Left renal pelvis (tissue), 4 donors: ENCODE data around the gene LRRC71. TPM values are rescaled to one million over a fixed set of nuclear protein-coding genes. Genes with fewer than 3 reads are reported as not detected.
"Not testable (repeated sequence)": the region's sequence is repeated elsewhere in the genome, so short reads cannot be mapped to it uniquely, and the experiment has no call there.

Experiments
- DNase-seq, 4 donors: peaks; one replicate each; pipeline ENCODE4 v3.0.0-alpha.2; 2013; ENCODE audit warnings: low read depth in 4 of 4, low spot score in 3 of 4
- polyA plus RNA-seq, 4 donors: library from polyadenylated mRNA; unstranded; fragments of 120-200 nt; gene quantifications; one replicate each; pipeline ENCODE4 v1.2.1, GENCODE V29; 2013; ENCODE audit not compliant: insufficient read length in 4 of 4

LRRC71 gene
- polyA plus RNA-seq, 4 donors: 0.32 to 1.4 (median 0.71) TPM

DNA sequence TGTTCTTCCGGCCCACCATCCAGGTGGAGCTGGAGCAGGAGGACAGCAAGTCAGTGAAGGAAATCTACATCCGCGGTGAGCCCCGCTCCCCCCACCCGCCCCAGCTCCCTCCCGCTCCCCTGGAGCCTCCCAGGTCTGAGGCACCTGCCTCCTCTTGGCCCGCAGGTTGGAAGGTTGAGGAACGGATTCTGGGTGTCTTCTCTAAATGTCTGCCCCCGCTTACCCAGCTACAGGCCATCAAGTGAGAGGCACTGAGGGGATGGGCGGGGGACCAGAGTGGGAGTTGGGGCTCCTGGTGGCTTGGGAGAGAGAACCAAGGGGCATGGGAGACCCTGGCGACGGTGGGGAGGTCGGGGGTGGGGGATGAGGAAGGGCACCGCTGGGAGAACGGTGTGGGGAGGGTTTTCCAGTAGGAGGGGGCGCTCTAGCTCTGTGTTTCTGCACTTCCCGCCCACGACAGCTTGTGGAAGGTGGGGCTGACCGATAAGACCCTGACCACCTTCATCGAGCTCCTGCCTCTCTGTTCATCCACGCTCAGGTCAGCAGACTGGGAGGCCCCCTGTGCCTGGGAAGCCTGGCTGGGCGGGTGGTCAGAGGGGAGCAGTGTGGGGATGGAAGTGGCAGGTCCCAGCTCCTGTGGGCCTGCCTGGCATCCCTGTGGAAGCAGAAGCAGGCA, 4.2 kb downstream of the LRRC71 start:
- no peak for DNase-seq

DNA sequence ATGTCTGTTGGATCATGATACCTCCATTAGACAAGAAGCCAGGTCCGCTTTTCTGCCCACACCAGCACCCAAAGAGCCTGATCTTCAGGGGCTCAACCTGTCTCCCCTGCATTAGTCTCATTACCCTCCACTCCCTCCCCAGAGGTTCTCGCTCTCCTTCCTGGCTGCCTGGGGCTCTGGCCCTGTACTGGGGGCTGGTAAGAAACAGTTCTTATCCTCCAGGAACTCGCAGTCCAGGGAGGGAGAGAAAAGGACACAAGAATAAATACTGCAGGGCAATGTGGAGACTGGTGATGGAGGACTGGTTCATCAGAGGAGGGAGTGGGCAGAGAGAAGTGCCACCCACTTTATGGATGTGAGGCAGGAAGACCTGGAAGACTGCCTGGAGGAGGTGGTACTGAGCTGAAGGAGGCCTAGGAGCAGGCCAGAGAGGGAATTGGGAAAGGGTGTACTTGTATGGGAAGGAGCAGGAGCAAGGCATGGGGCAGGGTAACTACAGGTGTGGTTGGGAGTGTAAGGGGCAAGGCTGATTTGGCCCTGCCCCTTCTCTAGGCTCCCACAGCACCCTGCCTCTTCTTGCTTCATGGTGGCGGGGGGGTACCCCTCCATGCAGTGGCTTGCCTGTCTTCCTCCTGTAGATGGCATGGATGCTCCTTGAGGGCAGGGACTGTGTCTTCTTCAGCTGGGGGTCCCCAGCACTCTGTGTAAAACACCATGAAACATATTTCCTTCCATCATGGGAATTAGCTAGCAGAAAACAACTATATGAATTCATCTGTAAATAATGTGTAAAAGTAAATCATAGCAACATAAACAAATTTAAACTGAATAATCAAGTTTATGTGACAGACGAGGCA, 5.0 kb downstream of the LRRC71 start:
- DNase-seq: no peak

DNA sequence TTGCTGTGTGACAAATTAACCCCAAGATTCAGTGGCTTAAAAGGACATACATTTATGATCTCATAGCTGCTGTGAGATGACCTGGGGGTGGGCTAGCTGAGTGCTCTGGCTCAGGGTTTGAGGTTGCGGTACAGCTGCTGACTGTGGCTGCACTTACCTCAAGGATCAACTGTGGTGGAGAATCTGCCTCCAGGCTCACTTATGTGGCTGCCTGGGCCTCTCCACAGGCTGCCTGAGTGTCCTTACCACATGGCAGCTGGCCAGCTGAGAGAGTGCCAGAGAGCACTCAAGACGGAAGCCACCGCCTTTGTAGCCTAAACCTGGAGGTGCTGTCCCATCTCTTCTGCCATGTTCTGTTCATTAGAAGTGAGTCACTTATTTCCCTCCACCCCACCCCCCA, 5.7 kb downstream of the LRRC71 start:
- DNase-seq: no peak

DNA sequence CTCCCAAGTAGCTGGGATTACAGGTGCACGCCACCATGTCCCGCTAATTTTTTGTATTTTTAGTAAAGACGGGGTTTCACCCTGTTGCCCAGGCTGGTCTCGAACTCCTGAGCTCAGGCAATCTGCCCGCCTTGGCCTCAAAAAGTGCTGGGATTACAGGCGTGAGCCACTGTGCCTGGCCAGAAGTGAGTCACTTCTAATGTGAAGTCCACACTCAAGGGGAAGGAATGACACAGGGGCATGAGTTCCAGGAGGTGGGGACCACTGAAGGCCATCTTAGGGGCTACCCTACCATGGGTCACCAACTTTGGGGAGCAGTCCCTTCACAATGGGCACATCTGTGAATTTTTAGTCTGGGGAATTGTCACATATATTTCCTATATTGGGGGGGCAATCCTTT, 6.3 kb downstream of the LRRC71 start:
- DNase-seq: not testable (repeated sequence)

DNA sequence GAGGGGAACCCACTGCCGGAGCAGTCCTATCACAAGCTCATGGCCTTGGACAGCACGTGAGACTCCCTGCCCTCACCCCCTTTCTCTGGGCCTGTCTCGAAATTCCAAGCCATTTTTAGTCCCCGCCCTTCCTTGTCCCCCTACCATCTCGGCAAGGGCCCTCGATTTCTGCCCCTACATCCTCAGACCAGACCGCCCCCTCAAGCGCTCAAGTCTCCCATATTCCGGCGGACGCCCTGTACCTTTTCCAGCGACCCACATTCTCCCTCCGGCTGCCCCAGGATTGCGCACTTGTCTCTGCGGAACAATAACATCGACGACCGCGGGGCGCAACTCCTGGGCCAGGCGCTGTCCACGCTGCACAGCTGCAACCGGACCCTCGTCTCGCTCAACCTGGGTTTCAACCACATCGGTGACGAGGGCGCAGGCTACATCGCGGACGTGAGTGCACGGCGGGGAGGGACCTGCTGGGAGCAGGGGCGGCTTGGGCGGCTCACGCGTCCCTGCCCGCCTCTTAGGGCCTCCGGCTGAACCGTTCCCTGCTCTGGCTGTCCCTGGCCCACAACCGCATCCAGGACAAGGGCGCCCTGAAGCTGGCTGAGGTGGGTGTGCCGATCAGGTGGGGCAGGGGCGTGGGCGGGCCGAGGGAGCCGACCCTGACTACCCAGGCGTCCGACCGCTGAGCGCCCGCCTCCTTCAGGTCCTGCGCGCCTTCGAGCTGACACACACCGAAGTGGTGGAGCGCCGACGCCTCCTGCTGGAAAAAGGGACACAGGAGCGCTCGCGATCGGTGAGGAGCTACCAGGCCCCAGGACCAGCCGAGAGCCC, 7.0 kb downstream of the LRRC71 start:
- DNase-seq: peak; percentile 44 to 49 (median 45)

DNA sequence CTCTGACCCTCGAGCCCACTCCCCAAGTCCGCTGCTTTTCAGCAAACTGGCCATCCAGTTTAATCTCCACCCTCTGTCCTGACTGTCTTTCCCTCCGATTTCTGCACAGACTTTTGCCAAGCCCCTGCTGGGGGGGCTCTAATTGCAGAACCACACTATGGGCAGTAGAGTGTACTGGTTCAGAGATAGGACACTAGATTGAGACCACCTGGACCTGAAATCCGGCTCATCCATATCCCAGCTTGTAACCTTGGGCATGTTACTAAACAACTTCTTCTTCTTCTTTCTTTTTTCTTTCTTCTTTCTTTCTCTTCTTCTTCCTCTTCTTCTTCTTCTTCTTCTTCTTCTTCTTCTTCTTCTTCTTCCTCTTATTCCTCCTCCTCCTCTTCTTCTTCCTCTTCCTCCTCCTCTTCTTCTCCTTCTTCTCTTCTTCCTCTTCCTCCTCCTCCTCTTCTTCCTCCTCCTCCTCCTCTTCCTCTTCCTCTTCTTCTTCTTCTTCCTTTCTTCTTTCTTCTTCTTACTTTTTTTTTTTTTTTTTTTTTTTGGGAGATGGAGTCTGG, 7.7 kb downstream of the LRRC71 start:
- no peak for DNase-seq

DNA sequence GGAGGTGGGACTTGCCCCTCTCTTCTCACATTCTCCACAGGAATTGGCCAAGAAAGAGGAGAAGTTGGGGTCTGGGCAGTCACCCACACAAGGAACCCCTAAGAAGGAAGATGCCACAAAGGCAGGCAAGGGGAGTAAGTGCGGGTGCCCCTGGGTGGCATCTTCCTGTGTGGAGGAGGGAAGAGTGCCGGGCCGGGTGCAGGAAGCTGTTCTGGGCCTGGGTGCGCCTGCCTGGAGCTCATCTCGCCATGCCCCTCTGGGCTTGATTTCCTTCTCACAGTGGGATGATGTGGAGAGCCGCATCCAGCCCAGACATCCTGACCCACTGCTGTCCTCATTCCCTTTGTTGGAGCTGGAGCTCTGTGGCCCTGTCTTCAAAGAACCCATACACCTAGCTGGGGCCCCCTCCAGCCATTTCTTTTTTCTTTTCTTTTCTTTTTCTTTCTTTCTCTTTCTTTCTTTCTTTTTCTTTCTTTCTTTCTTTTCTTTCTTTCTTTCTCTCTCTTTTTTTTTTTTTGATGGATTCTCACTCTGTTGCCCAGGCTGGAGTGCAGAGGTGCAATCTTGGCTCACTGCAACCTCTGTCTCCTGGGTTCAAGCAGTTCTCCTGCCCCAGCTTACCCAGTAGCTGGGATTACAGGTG, 9.3 kb downstream of the LRRC71 start:
- DNase-seq: no peak

DNA sequence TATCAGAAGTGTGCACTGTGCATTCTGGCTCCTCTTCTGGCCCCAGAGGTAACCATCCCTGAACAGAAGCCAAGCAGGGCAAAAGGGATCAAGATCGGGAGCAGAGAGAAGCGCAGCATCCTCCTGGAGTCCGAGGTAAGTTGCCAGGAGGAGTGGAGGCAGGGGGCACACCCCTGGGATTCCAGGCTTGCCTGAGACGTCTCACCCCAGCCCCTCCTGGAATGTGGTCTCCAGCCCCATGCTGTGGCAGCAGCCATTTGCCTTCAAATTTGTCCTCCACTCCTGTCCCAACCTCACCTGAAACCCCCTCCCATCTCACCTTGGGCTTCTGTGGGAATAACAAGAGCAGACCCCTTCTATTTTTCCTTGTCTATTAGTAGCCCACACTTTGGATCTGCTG, 10.1 kb downstream of the LRRC71 start:
- DNase-seq: no peak

DNA sequence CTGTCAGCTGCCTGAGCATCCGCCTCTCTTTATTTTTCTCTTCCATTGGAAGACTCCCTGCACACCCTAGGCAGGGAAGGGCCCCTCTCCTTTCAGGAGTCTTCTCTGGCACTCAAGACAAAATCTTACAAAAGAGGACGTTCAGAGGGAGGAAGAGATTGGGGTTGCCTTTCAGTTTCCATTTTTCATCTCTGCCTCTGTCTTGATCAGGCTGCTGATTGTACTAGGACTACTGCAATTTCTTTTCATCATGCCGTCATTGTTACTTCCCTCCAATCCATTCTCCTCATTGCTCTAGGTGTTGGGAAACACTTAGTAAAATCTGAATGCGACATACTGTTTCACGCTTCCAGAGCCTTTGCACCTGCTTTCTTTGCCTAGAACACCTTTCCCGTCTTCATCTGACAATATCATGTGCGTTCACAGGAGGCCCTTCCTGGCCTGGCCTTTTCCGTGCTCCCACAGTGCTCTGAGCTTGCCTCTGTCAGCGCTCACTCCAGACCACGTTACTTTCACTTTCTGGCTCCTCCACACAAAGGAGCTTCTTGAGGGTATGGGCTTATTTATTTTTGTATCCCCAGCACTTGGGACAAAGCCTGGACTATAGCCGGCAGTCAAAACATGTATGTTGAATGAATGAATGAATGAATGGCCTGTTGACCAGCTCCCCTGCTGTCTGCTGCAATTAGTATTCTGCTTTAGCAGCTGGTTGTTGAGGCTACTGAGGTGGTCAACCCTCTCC, 10.9 kb downstream of the LRRC71 start:
- DNase-seq: no peak

DNA sequence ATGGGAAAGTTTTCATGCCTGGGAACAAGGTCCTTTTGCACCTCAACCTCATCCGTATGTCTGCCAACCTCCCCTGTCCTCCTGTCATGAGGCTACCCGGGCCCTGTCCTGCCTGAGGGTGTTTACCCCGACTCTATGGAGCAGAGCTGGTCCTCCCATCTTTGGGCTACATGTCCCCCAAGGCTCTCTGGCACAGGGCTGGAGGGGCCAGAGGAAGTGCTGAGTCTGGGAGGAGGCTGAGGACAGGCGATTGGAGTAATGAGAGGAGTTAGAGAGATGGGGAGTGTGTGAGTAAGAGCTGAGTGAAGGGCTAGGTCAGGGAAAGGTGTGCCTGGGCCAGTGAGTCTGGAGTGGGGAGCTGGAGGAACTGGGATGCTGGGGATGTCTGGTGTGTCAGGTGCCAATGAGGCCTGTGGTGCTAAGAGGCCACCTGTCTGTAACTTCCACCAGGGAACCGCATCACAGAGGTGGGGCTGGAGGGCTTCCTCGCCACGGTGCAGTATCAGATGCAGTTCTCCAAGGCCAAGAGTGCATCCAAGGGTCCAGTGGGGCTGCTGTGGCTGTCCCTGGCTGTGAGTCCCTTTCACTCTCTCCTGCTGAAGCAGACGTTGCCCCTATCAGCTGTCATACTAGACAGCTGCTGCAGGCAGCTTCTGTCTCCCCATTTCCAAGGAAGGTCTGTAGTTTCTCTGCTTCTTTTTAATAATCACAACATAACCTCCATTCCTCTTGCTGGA, 11.7 kb downstream of the LRRC71 start:
- no peak for DNase-seq

DNA sequence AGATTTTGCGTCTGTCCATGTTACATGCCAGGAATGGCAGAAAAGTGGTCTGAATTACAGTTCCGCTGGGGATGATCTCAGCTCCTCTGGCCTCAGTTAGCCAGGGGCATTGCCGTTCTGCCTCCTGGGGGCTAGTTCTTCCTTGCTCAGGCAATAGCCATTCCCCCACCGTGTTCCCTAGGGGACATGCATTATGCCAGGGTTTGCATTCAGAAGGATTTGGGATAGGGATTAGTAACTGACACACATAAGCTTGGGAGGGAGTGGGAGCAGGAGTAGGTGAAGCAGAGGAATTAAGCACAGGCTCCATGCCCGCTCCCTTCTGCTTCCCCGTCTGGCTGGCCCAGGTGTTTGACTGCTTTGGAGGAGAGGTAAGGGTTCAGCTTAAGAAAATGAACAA, 12.7 kb downstream of the LRRC71 start:
- no peak for DNase-seq

DNA sequence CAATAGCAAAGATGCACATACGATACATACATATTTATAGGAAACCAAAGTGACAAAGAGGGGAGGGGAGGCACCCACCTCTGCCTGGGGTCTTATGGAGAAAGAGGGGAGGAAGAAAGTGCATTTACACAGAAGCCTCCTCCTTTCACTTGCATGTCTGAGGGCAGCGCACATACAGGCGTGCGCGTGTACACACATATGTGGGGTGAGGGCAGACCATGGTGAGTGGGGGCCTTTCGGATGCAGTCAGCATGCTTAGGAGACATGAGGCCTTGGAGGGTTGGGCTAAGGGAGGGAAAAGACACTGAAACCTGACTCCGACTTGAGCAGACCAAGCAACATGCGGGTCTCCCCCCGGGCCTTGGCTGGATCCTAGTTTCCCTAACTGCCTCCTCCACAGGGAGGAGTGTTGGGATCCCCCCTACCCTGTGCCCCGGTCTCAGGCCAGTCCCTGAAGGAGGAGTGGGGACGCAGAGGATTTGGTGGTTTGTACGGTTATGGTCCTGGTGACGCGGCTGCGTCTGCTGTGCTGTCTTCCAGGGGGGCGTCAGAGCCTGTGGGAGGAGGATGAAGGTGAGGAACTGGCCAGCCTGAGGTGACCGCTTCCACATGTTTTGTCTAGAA, 15.2 kb downstream of the LRRC71 start:
- no peak for DNase-seq

DNA sequence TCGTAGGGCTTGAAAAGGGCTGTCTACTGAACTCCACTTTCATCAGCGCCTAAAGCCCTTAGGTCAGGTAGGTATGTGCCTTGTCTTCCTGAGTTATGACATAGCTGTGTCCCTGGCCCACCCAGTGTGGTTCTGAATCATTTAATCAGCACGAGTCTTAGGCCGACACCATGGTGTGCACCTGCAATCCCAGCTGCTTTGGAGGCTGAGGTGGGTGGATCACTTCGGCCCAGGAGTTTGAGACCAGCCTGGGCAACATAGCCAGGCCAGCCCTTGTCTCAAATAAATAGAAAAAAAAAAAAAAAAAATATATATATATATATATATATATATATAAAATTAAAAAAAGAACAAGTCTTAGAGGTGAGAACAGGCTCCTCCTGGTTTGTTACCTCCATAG, 15.8 kb downstream of the LRRC71 start:
- no peak for DNase-seq

DNA sequence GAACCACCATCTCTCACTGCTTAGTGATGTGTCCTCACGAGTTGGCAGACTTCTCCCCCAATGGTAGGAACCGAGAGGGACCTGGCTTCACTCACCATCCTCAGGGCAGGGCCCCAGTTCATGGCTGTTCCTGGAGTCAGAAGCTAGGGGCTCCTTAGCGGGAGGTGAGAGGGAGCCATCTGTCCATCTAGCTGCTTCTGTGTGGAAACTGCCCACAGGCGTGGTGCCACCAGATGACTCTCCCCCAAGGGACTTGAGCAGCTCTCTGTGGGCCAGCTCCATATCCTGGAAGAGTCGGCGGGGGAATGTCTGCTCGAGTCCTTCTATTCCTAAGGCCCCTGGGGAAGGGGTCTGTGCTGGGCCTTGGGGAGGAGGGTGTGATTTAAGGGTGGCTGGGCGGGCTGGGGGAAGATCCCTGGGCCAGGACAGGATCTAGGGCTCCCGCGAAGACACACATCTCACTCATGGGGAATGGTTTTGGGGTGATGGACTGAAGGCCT, 16.3 kb downstream of the LRRC71 start:
- DNase-seq: no peak

DNA sequence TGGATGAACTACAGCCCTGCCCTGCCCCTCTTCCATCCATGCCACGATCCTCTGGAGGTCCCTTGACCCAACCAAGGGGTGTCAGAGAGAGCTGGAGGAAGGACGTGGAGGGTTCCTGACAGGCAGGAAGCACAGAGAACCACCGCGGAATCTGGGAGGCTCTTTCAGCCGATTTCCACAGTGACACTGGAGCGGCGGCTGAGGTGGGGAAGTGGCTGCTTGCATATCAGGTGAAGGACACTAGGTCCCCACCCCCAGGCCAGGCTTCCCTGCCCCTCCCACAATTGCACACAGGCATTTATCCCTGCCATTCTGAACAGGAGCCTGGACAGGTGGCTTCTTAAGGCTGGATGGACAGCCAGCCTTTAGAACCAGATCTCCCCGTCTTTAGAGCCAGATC, 17.5 kb downstream of the LRRC71 start:
- no peak for DNase-seq

DNA sequence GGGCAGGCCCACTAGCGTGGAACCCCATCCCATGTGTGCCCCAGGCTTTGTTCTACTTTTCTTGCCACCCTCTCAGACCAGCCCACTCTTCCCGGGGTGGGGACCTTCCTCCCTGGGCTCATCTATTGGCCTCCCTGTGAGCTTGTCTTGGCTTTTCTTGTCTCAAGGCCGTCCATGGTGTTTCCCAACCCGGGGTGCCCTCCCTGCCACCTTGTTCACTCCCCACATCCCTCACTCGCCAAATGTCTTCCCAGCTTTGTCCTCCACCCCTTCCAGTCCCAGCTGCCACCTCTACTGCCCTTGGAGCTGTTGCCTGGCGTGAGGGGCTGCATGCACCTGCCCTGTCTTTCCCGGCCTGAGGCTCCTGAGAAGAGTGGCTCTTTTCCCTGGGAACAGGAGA, 18.4 kb downstream of the LRRC71 start:
- no peak for DNase-seq

DNA sequence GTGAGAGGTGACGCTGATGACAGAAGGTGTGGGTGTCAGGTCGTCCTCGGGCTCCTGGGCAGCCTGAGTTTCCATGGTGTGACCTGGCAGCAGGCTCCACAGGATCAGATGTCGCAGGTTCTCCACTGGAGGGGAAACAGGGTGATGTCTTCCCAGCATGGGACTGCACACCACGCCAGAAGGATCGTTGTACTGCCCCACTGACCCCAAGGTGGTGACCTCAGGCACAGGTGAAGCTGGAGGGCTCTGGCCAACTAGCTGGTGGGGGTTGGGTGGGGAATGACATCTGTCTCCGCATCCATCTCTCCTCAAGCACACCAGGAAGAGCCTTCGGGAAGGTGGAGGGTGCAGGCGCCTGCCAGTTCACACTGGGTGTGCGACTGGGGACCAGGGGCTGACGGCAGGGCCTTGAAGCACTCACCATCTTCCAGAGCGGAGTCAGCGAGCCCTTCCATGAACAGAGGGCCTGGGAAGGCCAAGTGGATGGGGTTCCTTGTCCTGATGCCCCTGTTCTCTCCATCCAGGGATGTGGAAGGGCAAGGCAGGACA, 19.4 kb downstream of the LRRC71 start:
- no peak for DNase-seq

DNA sequence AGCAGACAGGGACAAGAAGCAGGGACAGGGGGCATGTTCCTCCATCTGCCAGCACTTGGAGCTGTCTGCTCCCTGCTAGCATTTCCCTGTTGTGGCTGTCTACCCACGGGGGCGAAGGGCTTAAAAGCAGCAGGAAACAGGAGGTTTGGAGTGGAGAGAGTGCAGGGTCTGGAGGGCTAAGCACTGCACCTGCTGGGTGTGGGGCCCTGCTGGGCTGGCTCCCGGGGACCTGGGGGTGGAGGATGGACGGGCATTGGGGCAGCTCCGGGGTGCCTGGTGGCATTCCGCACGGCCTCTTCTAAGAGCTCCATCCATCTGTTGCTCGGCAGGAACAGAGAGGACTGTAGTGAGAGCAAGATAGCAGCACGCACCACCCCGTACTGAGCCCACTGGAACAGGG, 21.2 kb downstream of the LRRC71 start:
- no peak for DNase-seq
